ENCODE measurements around the gene SPP1.
A peak's percentile ranks its signal among the peaks of the same experiment; 100 is the strongest.

Gene SPP1

GRCh38 chr4:88009871-88010270 lies 34.4 kb downstream of the SPP1 start:
- Histone ChIP-seq H2AFZ (ENCODE audit: low read depth) (no peak overlapping the region), H3K36me3 (ENCODE audit: insufficient read depth) (no peaks in the 10 kb centered on the region), H3K27ac (no peak overlapping the region), H4K20me1 (ENCODE audit: insufficient read depth) (peaks cover 11% of the 10 kb centered on the region; the same call in 1 of the 2 replicates), H3K9ac (no peak overlapping the region), H3K4me3 (IDR thresholded peaks at IDR 0.05; ENCODE audit: insufficient read depth, low read depth, low read length) (no peak overlapping the region), H3K4me1 (ENCODE audit: low read depth, poor library complexity, severe bottlenecking) (peaks cover 26% of the 10 kb centered on the region), H3K79me2 (ENCODE audit: insufficient read depth, low read depth) (peaks cover 48% of the 10 kb centered on the region), H3K27me3 (ENCODE audit: insufficient read depth, low read depth) (peaks cover 7% of the 10 kb centered on the region; the same call in 1 of the 2 replicates), H3K4me2 (peak overlapping the region; percentile 91; the same call in 1 of the 2 replicates)
- TF ChIP-seq CTCF (conservative IDR thresholded peaks at IDR 0.05; ENCODE audit: low read depth, low read length) = no peak

- Histone ChIP-seq H2AFZ (ENCODE audit: low read depth) (no peak overlapping the region), H3K79me2 (ENCODE audit: insufficient read depth, low read depth) (peaks cover 48% of the 10 kb centered on the region), H4K20me1 (ENCODE audit: insufficient read depth) (peaks cover 11% of the 10 kb centered on the region; the same call in 1 of the 2 replicates), H3K9ac (no peak overlapping the region), H3K27me3 (ENCODE audit: insufficient read depth, low read depth) (peaks cover 7% of the 10 kb centered on the region; the same call in 1 of the 2 replicates), H3K27ac (no peak overlapping the region), H3K4me2 (peak overlapping the region; percentile 36; the same call in 1 of the 2 replicates), H3K4me1 (ENCODE audit: low read depth, poor library complexity, severe bottlenecking) (peaks cover 26% of the 10 kb centered on the region), H3K4me3 (IDR thresholded peaks at IDR 0.05; ENCODE audit: insufficient read depth, low read depth, low read length) (no peak overlapping the region), H3K36me3 (ENCODE audit: insufficient read depth) (no peaks in the 10 kb centered on the region)
- no peak for TF ChIP-seq CTCF (conservative IDR thresholded peaks at IDR 0.05; ENCODE audit: low read depth, low read length)
Measured at GRCh38 chr4:88010966-88011365, 35.5 kb downstream of the SPP1 start.

- H2AFZ ChIP-seq (ENCODE audit: low read depth) = no peak overlapping the region
- peaks cover 52% of the 10 kb centered on the region for H3K79me2 ChIP-seq (ENCODE audit: insufficient read depth, low read depth)
- no peak overlapping the region for H3K4me2 ChIP-seq
- H4K20me1 ChIP-seq (ENCODE audit: insufficient read depth) = peaks cover 11% of the 10 kb centered on the region; the same call in 1 of the 2 replicates
- no peak for TF ChIP-seq CTCF (conservative IDR thresholded peaks at IDR 0.05; ENCODE audit: low read depth, low read length)
- no peaks in the 10 kb centered on the region for H3K27me3 ChIP-seq (ENCODE audit: insufficient read depth, low read depth)
- H3K9ac ChIP-seq = no peak overlapping the region
- no peak overlapping the region for H3K27ac ChIP-seq
- no peak overlapping the region for H3K4me3 ChIP-seq (IDR thresholded peaks at IDR 0.05; ENCODE audit: insufficient read depth, low read depth, low read length)
- no peaks in the 10 kb centered on the region for H3K36me3 ChIP-seq (ENCODE audit: insufficient read depth)
- H3K4me1 ChIP-seq (ENCODE audit: low read depth, poor library complexity, severe bottlenecking) = peaks cover 26% of the 10 kb centered on the region
Measured at GRCh38 chr4:88012647-88013046, 37.1 kb downstream of the SPP1 start.

GRCh38 chr4:88014386-88014905 lies 38.9 kb downstream of the SPP1 start:
- Histone ChIP-seq H3K79me2 (ENCODE audit: insufficient read depth, low read depth) (peaks cover 43% of the 10 kb centered on the region), H3K27ac (no peak overlapping the region), H3K27me3 (ENCODE audit: insufficient read depth, low read depth) (no peaks in the 10 kb centered on the region), H4K20me1 (ENCODE audit: insufficient read depth) (0 out of 2 replicates have a peak, but pooled peaks cover 2% of the 10 kb centered on the region), H3K36me3 (ENCODE audit: insufficient read depth) (no peaks in the 10 kb centered on the region), H3K4me3 (IDR thresholded peaks at IDR 0.05; ENCODE audit: insufficient read depth, low read depth, low read length) (no peak overlapping the region), H3K9ac (no peak overlapping the region), H3K4me1 (ENCODE audit: low read depth, poor library complexity, severe bottlenecking) (peaks cover 17% of the 10 kb centered on the region), H3K4me2 (no peak overlapping the region), H2AFZ (ENCODE audit: low read depth) (no peak overlapping the region)
- no peak for TF ChIP-seq CTCF (conservative IDR thresholded peaks at IDR 0.05; ENCODE audit: low read depth, low read length)
